ENCODE measurements around the gene SQOR. TPM values are rescaled to one million over a fixed set of nuclear protein-coding genes. Genes with fewer than 3 reads are reported as not detected.

SQOR gene
- total and polyA plus RNA-seq, 2 donors (not counting 1 experiment from before 2014, with no cell fraction given), result 25.6 to 29.1 TPM

DNA sequence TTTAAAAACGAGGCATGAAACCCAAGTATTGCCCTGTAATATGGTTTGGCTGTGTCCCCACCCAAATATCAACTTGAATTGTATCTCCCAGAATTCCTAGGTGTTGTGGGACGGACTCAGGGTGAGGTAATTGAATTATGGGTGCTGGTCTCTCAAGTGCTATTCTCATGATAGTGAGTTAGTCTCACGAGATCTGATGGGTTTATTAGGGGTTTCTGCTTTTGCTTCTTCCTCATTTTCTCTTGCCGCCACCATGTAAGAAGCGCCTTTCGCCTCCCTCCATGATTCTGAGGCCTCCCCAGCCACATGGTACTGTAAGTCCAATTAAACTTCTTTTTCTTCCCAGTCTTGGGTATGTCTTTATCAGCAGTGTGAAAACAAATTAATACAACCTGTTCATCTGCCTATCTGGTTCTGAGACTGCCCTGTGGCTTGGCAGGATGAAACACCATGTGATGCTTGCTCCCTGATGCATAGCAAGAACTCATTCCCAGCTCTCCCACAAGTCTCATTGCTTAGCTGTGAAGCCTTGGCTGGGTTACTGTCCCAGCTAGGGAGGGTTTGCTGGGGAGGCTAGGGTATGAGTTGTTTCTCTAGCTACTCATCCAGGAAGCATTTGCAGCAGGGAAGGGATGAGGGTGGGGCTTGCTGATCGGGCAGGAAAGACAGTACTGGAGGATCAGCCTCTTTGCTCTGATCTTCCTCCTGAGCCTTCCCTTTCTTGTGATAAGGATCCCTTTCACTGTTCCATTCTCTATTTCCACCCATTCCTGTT lies 3.7 kb upstream of the SQOR start:
- Mint-ChIP-seq H3K4me1 (peaks cover 16% of the 10 kb centered on the region), H3K9me3 (ENCODE audit: insufficient read depth) (peaks cover 9% of the 10 kb centered on the region), H3K4me3 (no peak overlapping the region), H3K27ac (no peak overlapping the region), H3K27me3 (no peaks in the 10 kb centered on the region)
- no peak overlapping the region for H3K4me3 ChIP-seq (ENCODE audit: control extremely low read depth in 1 of 5, extremely low read depth in 1 of 5, insufficient read depth in 1 of 5, low read depth in 2 of 5, low read length in 4 of 5)
- no peak for ATAC-seq (ENCODE audit: low read depth)
- no peaks in the 10 kb centered on the region for H3K79me2 ChIP-seq (ENCODE audit: control insufficient read depth, insufficient read depth, low read length)
- TF ChIP-seq EZH2 (IDR thresholded peaks at IDR 0.05; ENCODE audit: borderline replicate concordance, insufficient read depth, low read depth, low read length, poor library complexity, severe bottlenecking) (no peak), CTCF (IDR thresholded peaks at IDR 0.05) (no peak)
- no peak overlapping the region for H3K27ac ChIP-seq (ENCODE audit: low read length in 2 of 2)
- H3K9ac ChIP-seq (ENCODE audit: low read length), result no peak overlapping the region
- ChIA-PET POLR2A (no interaction called here), CTCF (interaction anchor here (0.8 to 1.3 kb wide), 2 partner anchors 17 to 200 kb away, joined by 3 to 4 read pairs; no protein-coding TSS in a partner anchor)
- H3K9me3 ChIP-seq (ENCODE audit: control extremely low read depth in 1 of 3, control insufficient read depth in 2 of 3, insufficient read depth in 1 of 3, low read length in 2 of 3), result peaks cover 4 to 17% (median 16%) of the 10 kb centered on the region in 3 donors
- peak overlapping the region; percentile 23 for H2AFZ ChIP-seq (ENCODE audit: insufficient read depth, low read depth, low read length, poor library complexity, severe bottlenecking)
- no peaks in the 10 kb centered on the region for H3K27me3 ChIP-seq (replicated peaks in 1 of 4; ENCODE audit: control extremely low read depth in 1 of 4, control insufficient read depth in 3 of 4, insufficient read depth in 4 of 4, low read length in 3 of 4)
- peak overlapping the region; percentile 15 for H3K4me2 ChIP-seq (replicated peaks; ENCODE audit: low read depth, low read length, poor library complexity, severe bottlenecking)
- DNase-seq, result no peak
- H3K4me1 ChIP-seq (ENCODE audit: control insufficient read depth in 2 of 2, insufficient read depth in 2 of 2, low read length in 2 of 2), result peaks cover 9 to 11% of the 10 kb centered on the region in 2 donors
- no peaks in the 10 kb centered on the region for H4K20me1 ChIP-seq (ENCODE audit: control insufficient read depth, insufficient read depth, low read length, poor library complexity, severe bottlenecking)
- 40% methylated on average over 1 of the region's 7 CpGs for WGBS (ENCODE audit: insufficient coverage)
- H3K36me3 ChIP-seq (replicated peaks in 1 of 2; ENCODE audit: control extremely low read depth in 1 of 2, control insufficient read depth in 1 of 2, extremely low read depth in 1 of 2, insufficient read depth in 2 of 2, low read length in 1 of 2), result no peaks in the 10 kb centered on the region
- intact Hi-C loops (cut with micrococcal nuclease), result no loop called here

GRCh38 chr15:45631776-45632175 lies 3.1 kb upstream of the SQOR start:
- Histone ChIP-seq H4K20me1 (ENCODE audit: control insufficient read depth, insufficient read depth, low read length, poor library complexity, severe bottlenecking) (no peaks in the 10 kb centered on the region), H3K4me2 (replicated peaks; ENCODE audit: low read depth, low read length, poor library complexity, severe bottlenecking) (peak overlapping the region; percentile 15), H3K27ac (ENCODE audit: low read length in 2 of 2) (no peak overlapping the region), H3K36me3 (replicated peaks in 1 of 2; ENCODE audit: control extremely low read depth in 1 of 2, control insufficient read depth in 1 of 2, extremely low read depth in 1 of 2, insufficient read depth in 2 of 2, low read length in 1 of 2) (no peaks in the 10 kb centered on the region), H2AFZ (ENCODE audit: insufficient read depth, low read depth, low read length, poor library complexity, severe bottlenecking) (peak overlapping the region; percentile 23), H3K9ac (ENCODE audit: low read length) (no peak overlapping the region), H3K27me3 (replicated peaks in 1 of 4; ENCODE audit: control extremely low read depth in 1 of 4, control insufficient read depth in 3 of 4, insufficient read depth in 4 of 4, low read length in 3 of 4) (no peaks in the 10 kb centered on the region), H3K9me3 (ENCODE audit: control extremely low read depth in 1 of 3, control insufficient read depth in 2 of 3, insufficient read depth in 1 of 3, low read length in 2 of 3) (peaks cover 4 to 16% (median 12%) of the 10 kb centered on the region in 3 donors), H3K4me3 (ENCODE audit: control extremely low read depth in 1 of 5, extremely low read depth in 1 of 5, insufficient read depth in 1 of 5, low read depth in 2 of 5, low read length in 4 of 5) (no peak overlapping the region), H3K4me1 (ENCODE audit: control insufficient read depth in 2 of 2, insufficient read depth in 2 of 2, low read length in 2 of 2) (peaks cover 10 to 18% of the 10 kb centered on the region in 2 donors), H3K79me2 (ENCODE audit: control insufficient read depth, insufficient read depth, low read length) (peaks cover 1% of the 10 kb centered on the region)
- Mint-ChIP-seq H3K4me3 (no peak overlapping the region), H3K4me1 (peaks cover 16% of the 10 kb centered on the region), H3K27ac (no peak overlapping the region), H3K27me3 (no peaks in the 10 kb centered on the region), H3K9me3 (ENCODE audit: insufficient read depth) (peaks cover 5% of the 10 kb centered on the region)
- CTCF ChIA-PET, result interaction anchor here (0.8 kb wide), 1 partner anchor 18 kb away, joined by 3 read pairs; no protein-coding TSS in a partner anchor
- TF ChIP-seq CTCF (IDR thresholded peaks at IDR 0.05), result no peak
- no peak for TF ChIP-seq EZH2 (IDR thresholded peaks at IDR 0.05; ENCODE audit: borderline replicate concordance, insufficient read depth, low read depth, low read length, poor library complexity, severe bottlenecking)
- intact Hi-C loops (cut with micrococcal nuclease), result no loop called here
- no CpG with 5 or more reads among the region's 2 CpGs for WGBS (ENCODE audit: insufficient coverage)
- ATAC-seq (ENCODE audit: low read depth) (no peak), DNase-seq (no peak)
- POLR2A ChIA-PET, result no interaction called here
